Smooth muscle cell (in vitro differentiated cells): ENCODE measurements around the gene UGGT1. TPM values are rescaled to one million over a fixed set of nuclear protein-coding genes. Genes with fewer than 3 reads are reported as not detected.
"Not testable (repeated sequence)": the region's sequence is repeated elsewhere in the genome, so short reads cannot be mapped to it uniquely, and the experiment has no call there.

Experiments
- DNase-seq: peaks from one replicate; lab custom pipeline; 2025; ENCODE audit not compliant: unreplicated experiment; lab: John Stamatoyannopoulos, UW
- H2AFZ ChIP-seq: fragments of 200-600 bp; sonication (generic); 2 replicates; pipeline ENCODE4 v1.6.0; 2016; ENCODE audit warnings: antibody characterized with exemption, low read depth, mild to moderate bottlenecking
- H3F3A ChIP-seq: fragments of 200-600 bp; sonication (generic); 2 replicates; pipeline ENCODE4 v1.6.0; 2017; ENCODE audit warnings: antibody characterized with exemption, low read depth
- H3K27ac ChIP-seq: fragments of 200-600 bp; sonication (generic); 2 replicates; pipeline ENCODE4 v1.5.1; 2016; ENCODE audit warnings: low read depth, mild to moderate bottlenecking
- H3K27me3 ChIP-seq: fragments of 200-600 bp; sonication (generic); 2 replicates; pipeline ENCODE4 v1.6.1; 2016; ENCODE audit warnings: low read depth, mild to moderate bottlenecking
- H3K36me3 ChIP-seq: fragments of 200-600 bp; sonication (generic); 2 replicates; pipeline ENCODE4 v1.5.1; 2016; ENCODE audit warnings: low read depth
- H3K4me1 ChIP-seq: fragments of 200-600 bp; sonication (generic); 2 replicates; pipeline ENCODE4 v1.5.1; 2016; ENCODE audit warnings: low read depth
- H3K4me2 ChIP-seq: fragments of 200-600 bp; sonication (generic); 2 replicates; pipeline ENCODE4 v1.6.0; 2016; ENCODE audit warnings: mild to moderate bottlenecking
- H3K4me3 ChIP-seq: fragments of 200-600 bp; sonication (generic); 2 replicates; pipeline ENCODE4 v1.5.1; 2016; ENCODE audit warnings: mild to moderate bottlenecking
- H3K79me2 ChIP-seq: fragments of 200-600 bp; sonication (generic); 2 replicates; pipeline ENCODE4 v1.6.0; 2016; ENCODE audit warnings: low read depth, mild to moderate bottlenecking
- H3K9ac ChIP-seq: fragments of 200-600 bp; sonication (generic); 2 replicates; pipeline ENCODE4 v1.6.0; 2016; ENCODE audit warnings: low read depth
- H3K9me3 ChIP-seq: fragments of 200-600 bp; sonication (generic); replicated peaks from 2 replicates; pipeline ENCODE4 v1.5.1; 2016; ENCODE audit warnings: low read depth
- H4K20me1 ChIP-seq: fragments of 200-600 bp; sonication (generic); 2 replicates; pipeline ENCODE4 v1.6.0; 2016; ENCODE audit warnings: low read depth
- WGBS: methylation state at CpG from one replicate; pipeline ENCODE4 v1.1.7; 2016; ENCODE audit warnings: low lambda C conversion rate; 5-methylcytosine and 5-hydroxymethylcytosine counted together
- polyA plus RNA-seq: library from polyadenylated mRNA; unstranded; fragments of >200 nt; fragmentation: Nextera tagmentation; extraction: Ambion mirVana; gene quantifications from 2 replicates; pipeline ENCODE4 v1.2.1, GENCODE V29; 2016
- total RNA-seq: library from RNA; depleted of rRNA; stranded (reverse); fragments of >200 nt; gene quantifications from 2 replicates; pipeline ENCODE4 v1.2.3, GENCODE V29; 2014
- TF ChIP-seq, protein P1 (sequence below): fragments of 200-600 bp; sonication (generic); IDR thresholded peaks from 2 replicates; pipeline ENCODE4 v1.5.1; 2017; ENCODE audit warnings: borderline replicate concordance, mild to moderate bottlenecking, antibody characterized with exemption; ENCODE audit not compliant: insufficient read depth, poor library complexity, severe bottlenecking

The UGGT1 gene
- total and polyA plus RNA-seq, 2 experiments from 2014 or later, result 14.3 to 46.3 TPM

DNA sequence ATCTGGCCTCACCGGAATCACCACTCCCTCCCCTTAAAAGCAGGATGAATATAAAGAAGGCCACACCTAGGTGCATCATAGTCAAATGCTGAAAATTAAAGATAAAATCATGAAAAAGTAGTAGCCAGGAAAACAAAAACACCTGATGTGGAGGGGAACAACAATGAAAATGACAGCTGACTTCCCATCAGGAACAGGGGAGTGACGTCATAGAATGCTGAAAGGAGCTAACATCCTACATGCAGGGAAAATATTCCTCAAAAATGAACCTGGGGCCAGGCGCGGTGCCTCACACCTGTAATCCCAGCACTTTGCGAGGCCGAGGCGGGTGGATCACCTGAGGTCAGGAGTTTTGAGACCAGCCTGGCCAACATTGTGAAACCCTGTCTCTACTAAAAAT lies 108.1 kb downstream of the UGGT1 start:
- no peaks in the 10 kb centered on the region for H3K79me2 ChIP-seq
- no peaks in the 10 kb centered on the region for H3K27me3 ChIP-seq
- H3K4me1 ChIP-seq, result no peaks in the 10 kb centered on the region
- no peak for DNase-seq
- H3F3A ChIP-seq, result no peaks in the 10 kb centered on the region
- no peaks in the 10 kb centered on the region for H4K20me1 ChIP-seq
- H3K9me3 ChIP-seq, result no peaks in the 10 kb centered on the region
- H2AFZ ChIP-seq, result no peak overlapping the region
- no peak overlapping the region for H3K27ac ChIP-seq
- TF ChIP-seq, protein P1, sequence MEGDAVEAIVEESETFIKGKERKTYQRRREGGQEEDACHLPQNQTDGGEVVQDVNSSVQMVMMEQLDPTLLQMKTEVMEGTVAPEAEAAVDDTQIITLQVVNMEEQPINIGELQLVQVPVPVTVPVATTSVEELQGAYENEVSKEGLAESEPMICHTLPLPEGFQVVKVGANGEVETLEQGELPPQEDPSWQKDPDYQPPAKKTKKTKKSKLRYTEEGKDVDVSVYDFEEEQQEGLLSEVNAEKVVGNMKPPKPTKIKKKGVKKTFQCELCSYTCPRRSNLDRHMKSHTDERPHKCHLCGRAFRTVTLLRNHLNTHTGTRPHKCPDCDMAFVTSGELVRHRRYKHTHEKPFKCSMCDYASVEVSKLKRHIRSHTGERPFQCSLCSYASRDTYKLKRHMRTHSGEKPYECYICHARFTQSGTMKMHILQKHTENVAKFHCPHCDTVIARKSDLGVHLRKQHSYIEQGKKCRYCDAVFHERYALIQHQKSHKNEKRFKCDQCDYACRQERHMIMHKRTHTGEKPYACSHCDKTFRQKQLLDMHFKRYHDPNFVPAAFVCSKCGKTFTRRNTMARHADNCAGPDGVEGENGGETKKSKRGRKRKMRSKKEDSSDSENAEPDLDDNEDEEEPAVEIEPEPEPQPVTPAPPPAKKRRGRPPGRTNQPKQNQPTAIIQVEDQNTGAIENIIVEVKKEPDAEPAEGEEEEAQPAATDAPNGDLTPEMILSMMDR, result no peak
- WGBS, result 96% methylated on average over 7 of the region's 7 CpGs
- no peak overlapping the region for H3K4me2 ChIP-seq
- H3K4me3 ChIP-seq, result no peak overlapping the region
- H3K36me3 ChIP-seq, result no peaks in the 10 kb centered on the region
- no peak overlapping the region for H3K9ac ChIP-seq

DNA sequence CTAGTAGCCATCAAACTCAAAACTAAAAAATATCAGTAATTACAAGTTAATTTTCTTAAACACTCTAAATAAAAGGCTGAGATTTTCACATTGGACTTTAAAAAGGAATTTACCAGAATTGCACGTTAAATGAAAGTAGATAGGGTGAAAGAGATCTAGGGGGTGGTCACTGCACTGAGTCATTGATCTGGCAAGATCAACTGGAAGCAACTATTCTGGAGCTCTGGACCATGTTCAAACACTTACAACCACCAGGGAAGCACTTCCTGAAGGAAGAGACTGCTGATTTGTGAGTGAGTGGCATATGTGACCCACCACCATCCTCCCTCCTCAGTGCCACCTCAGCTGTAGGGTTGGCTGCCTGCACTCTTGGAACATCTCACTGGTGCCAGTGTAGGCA lies 111.8 kb downstream of the UGGT1 start:
- H3K4me3 ChIP-seq, result no peak overlapping the region
- no peak overlapping the region for H3K27ac ChIP-seq
- peaks cover 3% of the 10 kb centered on the region for H3K9me3 ChIP-seq
- 69% methylated on average over 1 of the region's 1 CpG for WGBS
- H3K36me3 ChIP-seq, result no peaks in the 10 kb centered on the region
- H3K9ac ChIP-seq, result no peak overlapping the region
- TF ChIP-seq, protein P1, result no peak
- H3K4me2 ChIP-seq, result no peak overlapping the region
- H3K79me2 ChIP-seq, result no peaks in the 10 kb centered on the region
- H3K4me1 ChIP-seq, result no peaks in the 10 kb centered on the region
- no peak for DNase-seq
- no peaks in the 10 kb centered on the region for H3F3A ChIP-seq
- H4K20me1 ChIP-seq, result no peaks in the 10 kb centered on the region
- no peak overlapping the region for H2AFZ ChIP-seq
- H3K27me3 ChIP-seq, result no peaks in the 10 kb centered on the region

DNA sequence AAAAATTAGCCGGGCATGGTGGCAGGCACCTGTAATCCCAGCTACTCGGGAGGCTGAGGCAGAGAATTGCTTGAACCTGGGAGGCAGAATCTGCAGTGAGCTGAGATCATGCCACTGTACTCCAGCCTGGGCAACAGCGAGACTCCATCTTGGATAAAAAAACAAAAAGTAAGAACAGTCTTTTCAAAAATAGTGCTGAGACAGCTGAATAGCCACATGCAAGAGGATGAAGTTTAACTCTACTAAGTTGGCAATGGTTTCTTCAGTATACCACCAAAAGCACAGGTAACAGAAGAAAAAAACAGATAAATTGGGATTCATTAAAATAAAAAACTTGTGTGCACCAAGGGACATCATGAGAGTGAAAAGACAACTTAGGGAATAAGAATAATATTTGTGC lies 115.2 kb downstream of the UGGT1 start:
- DNase-seq, result no peak
- no peak overlapping the region for H3K4me3 ChIP-seq
- no peak overlapping the region for H3K4me2 ChIP-seq
- WGBS, result 94% methylated on average over 3 of the region's 3 CpGs
- TF ChIP-seq, protein P1, result no peak
- H3K4me1 ChIP-seq, result no peaks in the 10 kb centered on the region
- no peak overlapping the region for H3K9ac ChIP-seq
- peaks cover 3% of the 10 kb centered on the region for H3K9me3 ChIP-seq
- no peaks in the 10 kb centered on the region for H3F3A ChIP-seq
- no peaks in the 10 kb centered on the region for H3K27me3 ChIP-seq
- no peaks in the 10 kb centered on the region for H4K20me1 ChIP-seq
- no peak overlapping the region for H3K27ac ChIP-seq
- no peaks in the 10 kb centered on the region for H3K79me2 ChIP-seq
- H3K36me3 ChIP-seq, result no peaks in the 10 kb centered on the region
- H2AFZ ChIP-seq, result no peak overlapping the region

DNA sequence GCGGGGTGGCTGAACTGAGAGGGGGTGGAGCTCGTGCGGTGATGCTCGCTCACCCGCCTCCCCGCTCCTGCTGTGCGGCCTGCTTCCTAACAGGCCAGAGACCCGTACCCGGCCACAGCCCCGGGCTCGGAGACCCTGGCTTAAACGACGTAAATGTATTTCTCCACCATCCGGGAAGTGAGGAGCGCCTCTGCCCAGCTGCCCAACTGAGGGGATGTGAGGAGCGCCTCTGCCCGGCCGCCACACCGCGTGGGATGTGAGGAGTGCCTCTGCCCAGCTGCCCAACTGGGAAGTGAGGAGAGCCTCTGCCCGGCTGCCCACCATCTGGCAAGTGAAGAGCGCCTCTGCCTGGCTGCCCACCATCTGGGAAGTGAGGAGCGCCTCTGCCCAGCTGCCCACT lies 117.0 kb downstream of the UGGT1 start:
- no peak overlapping the region for H3K4me3 ChIP-seq
- H3F3A ChIP-seq, result no peaks in the 10 kb centered on the region
- H2AFZ ChIP-seq, result no peak overlapping the region
- no peaks in the 10 kb centered on the region for H3K36me3 ChIP-seq
- no peaks in the 10 kb centered on the region for H3K4me1 ChIP-seq
- no peak overlapping the region for H3K9ac ChIP-seq
- peaks cover 3% of the 10 kb centered on the region for H3K9me3 ChIP-seq
- no peak overlapping the region for H3K27ac ChIP-seq
- H3K4me2 ChIP-seq, result no peak overlapping the region
- TF ChIP-seq, protein P1, result no peak
- H3K79me2 ChIP-seq, result no peaks in the 10 kb centered on the region
- no peaks in the 10 kb centered on the region for H4K20me1 ChIP-seq
- no peaks in the 10 kb centered on the region for H3K27me3 ChIP-seq
- DNase-seq, result no peak
- WGBS, result 95% methylated on average over 23 of the region's 23 CpGs

DNA sequence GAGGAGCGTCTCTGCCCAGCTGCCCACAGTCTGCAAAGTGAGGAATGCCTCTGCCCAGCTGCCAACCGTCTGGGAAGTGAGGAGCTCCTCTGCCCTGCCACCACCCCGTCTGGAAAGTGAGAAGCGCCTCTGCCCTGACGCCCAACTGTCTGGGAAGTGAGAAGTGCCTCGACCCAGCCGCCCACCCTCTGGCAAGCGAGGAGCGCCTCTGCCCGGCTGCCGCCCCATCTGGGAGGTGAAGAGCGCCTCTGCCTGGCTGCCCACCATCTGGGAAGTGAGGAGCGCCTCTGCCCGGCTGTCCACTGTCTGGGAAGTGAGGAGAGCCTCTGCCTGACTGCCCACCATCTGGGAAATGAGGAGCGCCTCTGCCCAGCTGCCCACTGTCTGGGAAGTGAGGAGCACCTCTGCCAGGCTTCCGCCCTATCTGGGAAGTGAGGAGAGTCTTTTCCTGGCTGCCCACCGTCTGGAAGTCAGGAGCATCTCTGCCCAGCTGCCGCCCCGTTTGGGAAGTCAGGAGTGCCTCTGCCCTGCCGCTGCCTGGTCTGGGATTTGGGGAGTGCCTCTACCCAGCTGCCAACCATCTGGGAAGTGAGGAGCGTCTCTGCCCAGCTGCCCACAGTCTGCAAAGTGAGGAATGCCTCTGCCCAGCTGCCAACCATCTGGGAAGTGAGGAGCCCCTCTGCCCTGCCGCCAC lies 117.8 kb downstream of the UGGT1 start:
- H3K4me2 ChIP-seq, DNase-seq, H2AFZ ChIP-seq, H3F3A ChIP-seq, H3K79me2 ChIP-seq, H3K36me3 ChIP-seq, H3K4me1 ChIP-seq, H3K9me3 ChIP-seq, H3K4me3 ChIP-seq, H3K27ac ChIP-seq, H4K20me1 ChIP-seq, H3K27me3 ChIP-seq, H3K9ac ChIP-seq: not testable (repeated sequence)
- WGBS, result 98% methylated on average over 19 of the region's 22 CpGs
